Heart right ventricle (tissue), 16 donors: Measurements from ENCODE around the gene POU3F4. TPM values are rescaled to one million over a fixed set of nuclear protein-coding genes. Genes with fewer than 3 reads are reported as not detected.

Source experiments
- ATAC-seq, 8 donors: fragments of 200-7000 bp; cut with Tn5 transposase; one replicate each; pipeline ENCODE4 v1.9.1; 2020; ENCODE audit warnings: mild to moderate bottlenecking in 8 of 8, moderate library complexity in 8 of 8, moderate number of reproducible peaks in 1 of 8
- DNase-seq, 2 donors: peaks; one replicate each; pipeline ENCODE4 v3.0.0-alpha.2; 2020
- H3K27ac ChIP-seq, 10 donors: fragments of 200-600 bp; sonication (generic) in 2 of 10; one replicate each; pipeline versions ENCODE4 v1.5.0 to v1.8.0; 2020 to 2022; ENCODE audit warnings: mild to moderate bottlenecking in 3 of 10
- H3K27me3 ChIP-seq, 7 donors: fragments of 200-600 bp; one replicate each; pipeline ENCODE4 v1.8.0; 2021 to 2022; ENCODE audit warnings: mild to moderate bottlenecking in 2 of 7
- H3K36me3 ChIP-seq, 9 donors: fragments of 200-600 bp; sonication (generic) in 1 of 9; one replicate each; pipeline versions ENCODE4 v1.5.0 to v1.8.0; 2020 to 2022; ENCODE audit warnings: mild to moderate bottlenecking in 2 of 9
- H3K4me1 ChIP-seq, 9 donors: fragments of 200-600 bp; sonication (generic) in 1 of 9; one replicate each; pipeline versions ENCODE4 v1.5.0 to v1.8.0; 2020 to 2022; ENCODE audit warnings: mild to moderate bottlenecking in 4 of 9
- H3K4me3 ChIP-seq, 10 donors: fragments of 200-600 bp; sonication (generic) in 2 of 10; one replicate each; pipeline versions ENCODE4 v1.5.0 to v1.8.0; 2020 to 2022; ENCODE audit warnings: mild to moderate bottlenecking in 7 of 10, moderate library complexity in 2 of 10
- H3K9me3 ChIP-seq, 11 donors: fragments of 200-600 bp in 10 of 11; sonication (generic) in 2 of 11; one replicate each; pipeline versions ENCODE4 v1.5.0 to v1.8.0; 2013 to 2022; ENCODE audit warnings: mild to moderate bottlenecking in 2 of 11, control low read depth in 1 of 11, moderate library complexity in 1 of 11
- CTCF ChIP-seq, 9 donors: fragments of 200-600 bp; sonication (generic) in 2 of 9; IDR thresholded peaks; one replicate each; pipeline versions ENCODE4 v1.5.0 to v1.8.0; 2021 to 2022; ENCODE audit warnings: antibody characterized with exemption in 9 of 9, mild to moderate bottlenecking in 5 of 9, moderate library complexity in 1 of 9
- WGBS, 2 donors: extraction: QIAGEN DNeasy Blood & Tissue Kit; methylation state at CpG; one replicate each; pipeline ENCODE4 v1.1.7; 2013; ENCODE audit warnings: inconsistent platforms in 1 of 2; 5-methylcytosine and 5-hydroxymethylcytosine counted together
- intact Hi-C, 10 donors: fragments of 100-400 bp; cut with DNase I; formaldehyde crosslinking; loops; one replicate each; pipeline versions ENCODE4 v1.11.1 to v1.14.2; 2022
- polyA plus RNA-seq, 2 donors: library from polyadenylated mRNA; stranded (reverse); fragments of 200-250 nt; gene quantifications; one replicate each; pipeline ENCODE4 v1.2.3, GENCODE V29; 2013
- total RNA-seq, 10 donors: library from RNA; stranded (reverse); fragmentation: NEBNext Ultra II Directional in 3 of 10; extraction: Animal tissue kit (Norgen Biotek cat#: 25700) in 3 of 10; gene quantifications; one replicate each; pipeline versions ENCODE4 v1.2.1 to v1.2.4, GENCODE V29; 2021 to 2023
- donor health status: Arrhythmogenic right ventricular cardiomyopathy.
- donor health status: ischemic (EF 13 %, LVEDD 7.1; RV severe dilation, severe dysfunction).
- donor health status: healthy with polysubstance abuse.
- donor health status: DM: no; HTN: yes; CAD: no.
- donor health status: DM: no; HTN: no; CAD: no.
- donor health status: ischemic (EF 25% LVEDD 6.9; RV normal size, moderate dysfunction).
- donor health status: ischemic (EF 25% LVEDD 5.7; RV mildly dilated, moderate dysfunction).
- donor health status: healthy.
- donor health status: DM: yes; HTN: yes; CAD: no.
- donor health status: Ischemic cardiomyopathy.
- donor health status: ischemic (EF 35%, LVEDD 5.7; RV mildly dilated, moderate dysfunction).
- donor health status: nonischemic (EF 11% LVEDD 7.7; RV severe dilation, severe dysfunction).
- donor health status: DM: yes; HTN: yes; CAD: no.
- donor health status: PGD.
- donor health status: ischemic (EF 29% LVEDD 5.4; RV normal size, mild dysfunction).
- donor health status: nonischemic (EF 23%, LVEDD 6.1; RV moderate dilation, normal function).

Gene POU3F4
- total and polyA plus RNA-seq, 12 donors = not detected

- Histone ChIP-seq H3K36me3 (no peaks in the 10 kb centered on the region), H3K4me1 (no peaks in the 10 kb centered on the region), H3K9me3 (no peaks in the 10 kb centered on the region), H3K27me3 (peaks cover 0 to 45% (median 0%) of the 10 kb centered on the region in 7 donors), H3K27ac (no peak overlapping the region), H3K4me3 (no peak overlapping the region)
- TF ChIP-seq CTCF (IDR thresholded peaks at IDR 0.05) = no peak
- 87 to 96% methylated on average over 1 of the region's 1 CpG for WGBS, 2 donors
- intact Hi-C loops = no loop called here
- ATAC-seq (no peak), DNase-seq (no peak)
These were observed 13.8 kb downstream of the POU3F4 start for GRCh38 chrX:83521905-83522304.

GRCh38 chrX:83529950-83530349 is 21.9 kb downstream of the POU3F4 start:
- intact Hi-C loops = no loop called here
- Histone ChIP-seq H3K27ac (no peak overlapping the region), H3K4me3 (no peak overlapping the region), H3K36me3 (no peaks in the 10 kb centered on the region), H3K27me3 (peaks cover 0 to 17% (median 0%) of the 10 kb centered on the region in 7 donors), H3K4me1 (no peaks in the 10 kb centered on the region), H3K9me3 (no peaks in the 10 kb centered on the region)
- ATAC-seq = no peak
- no peak for TF ChIP-seq CTCF (IDR thresholded peaks at IDR 0.05)
- WGBS, 2 donors = 60 to 75% methylated on average over 1 of the region's 1 CpG
- no peak for DNase-seq

- Histone ChIP-seq H3K27me3 (peaks cover 0 to 7% (median 0%) of the 10 kb centered on the region in 7 donors), H3K4me3 (peak overlapping the region in 1 of 10 donors; percentile 5), H3K27ac (no peak overlapping the region), H3K4me1 (no peaks in the 10 kb centered on the region), H3K36me3 (no peaks in the 10 kb centered on the region), H3K9me3 (no peaks in the 10 kb centered on the region)
- WGBS, 2 donors = 62 to 70% methylated on average over 7 of the region's 7 CpGs
- TF ChIP-seq CTCF (IDR thresholded peaks at IDR 0.05) = no peak
- ATAC-seq = no peak
- DNase-seq = no peak
- intact Hi-C loops = no loop called here
These were observed 27.5 kb downstream of the POU3F4 start for GRCh38 chrX:83535417-83536196.
